Parathyroid adenoma (tissue), 2 donors: Measurements from ENCODE around the gene CMTM2.
"Not testable (repeated sequence)": the region's sequence is repeated elsewhere in the genome, so short reads cannot be mapped to it uniquely, and the experiment has no call there.

ENCODE experiments used
- H2AFZ ChIP-seq: fragments of 300-600 bp; sonication (generic); one replicate; pipeline ENCODE4 v1.7.0; 2017; ENCODE audit warnings: antibody characterized with exemption, mild to moderate bottlenecking
- H3K27ac ChIP-seq: fragments of 300-600 bp; sonication (generic); one replicate; pipeline ENCODE4 v1.7.0; 2017
- H3K27me3 ChIP-seq: fragments of 300-600 bp; sonication (generic); one replicate; pipeline ENCODE4 v1.7.0; 2017; ENCODE audit warnings: low read length; ENCODE audit not compliant: control insufficient read depth, insufficient read depth
- H3K36me3 ChIP-seq: fragments of 300-600 bp; sonication (generic); one replicate; pipeline ENCODE4 v1.7.0; 2017; ENCODE audit warnings: low read length; ENCODE audit not compliant: control insufficient read depth, insufficient read depth
- H3K4me1 ChIP-seq: fragments of 300-600 bp; sonication (generic); one replicate; pipeline ENCODE4 v1.7.0; 2017; ENCODE audit warnings: control low read depth
- H3K4me2 ChIP-seq: fragments of 300-600 bp; sonication (generic); one replicate; pipeline ENCODE4 v1.7.0; 2017; ENCODE audit warnings: low read length
- H3K4me3 ChIP-seq: fragments of 300-600 bp; sonication (generic); one replicate; pipeline ENCODE4 v1.7.0; 2017; ENCODE audit warnings: low read depth, low read length
- H3K79me2 ChIP-seq: fragments of 300-600 bp; sonication (generic); one replicate; pipeline ENCODE4 v1.7.0; 2017; ENCODE audit warnings: control low read depth
- H3K9ac ChIP-seq: fragments of 300-600 bp; sonication (generic); one replicate; pipeline ENCODE4 v1.7.0; 2017; ENCODE audit warnings: mild to moderate bottlenecking
- H3K9me3 ChIP-seq: fragments of 300-600 bp; sonication (generic); one replicate; pipeline ENCODE4 v1.7.0; 2017; ENCODE audit warnings: low read length; ENCODE audit not compliant: control insufficient read depth
- TF ChIP-seq, protein P1 (sequence below): fragments of 300-600 bp; sonication (generic); IDR thresholded peaks from one replicate; pipeline ENCODE4 v1.7.0; 2017; ENCODE audit warnings: antibody characterized with exemption, mild to moderate bottlenecking
- donor health status: primary hyperparathyroidism.

The CMTM2 gene

DNA sequence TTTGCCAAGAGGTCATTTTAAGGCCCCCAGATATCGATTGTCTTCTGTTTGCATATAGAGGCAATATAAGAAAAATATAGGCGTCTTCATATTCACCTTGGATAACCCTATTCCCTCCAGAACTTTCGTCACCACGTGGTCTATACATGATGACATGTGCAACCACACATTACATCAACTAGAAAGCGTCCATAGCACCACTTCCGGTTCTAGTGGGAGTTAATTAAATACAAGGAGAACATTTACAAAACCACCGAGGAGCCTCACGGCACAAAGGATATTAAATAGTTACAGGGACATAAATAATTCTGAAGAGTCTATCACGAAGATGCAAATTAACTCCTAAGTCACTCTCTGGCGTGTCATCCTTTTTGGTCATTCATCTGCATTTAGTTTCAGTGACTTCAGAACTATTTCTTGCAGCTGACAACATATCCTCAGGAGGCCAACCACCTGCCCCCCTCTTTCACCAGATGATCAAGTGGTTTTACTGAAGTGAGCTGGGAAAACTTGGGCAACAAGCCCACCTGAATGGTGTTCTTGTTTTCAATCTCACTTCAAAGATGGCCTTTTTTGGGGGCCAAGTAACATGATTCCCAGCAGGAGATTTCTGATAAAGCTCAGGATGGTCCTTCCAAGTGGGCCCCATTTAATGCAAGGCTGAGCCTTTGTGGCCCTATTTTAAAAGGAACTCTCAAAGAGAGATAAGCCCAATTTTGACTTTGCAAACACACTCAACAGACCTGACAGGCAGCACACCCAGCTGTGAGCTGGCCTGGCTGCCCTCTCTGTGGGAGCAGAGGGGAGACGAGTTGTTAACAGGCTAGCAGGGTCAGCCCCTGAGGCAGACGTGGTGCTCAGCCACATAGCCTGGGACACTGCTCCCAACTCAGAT, 40.5 kb downstream of the CMTM2 start:
- TF ChIP-seq, protein P1, sequence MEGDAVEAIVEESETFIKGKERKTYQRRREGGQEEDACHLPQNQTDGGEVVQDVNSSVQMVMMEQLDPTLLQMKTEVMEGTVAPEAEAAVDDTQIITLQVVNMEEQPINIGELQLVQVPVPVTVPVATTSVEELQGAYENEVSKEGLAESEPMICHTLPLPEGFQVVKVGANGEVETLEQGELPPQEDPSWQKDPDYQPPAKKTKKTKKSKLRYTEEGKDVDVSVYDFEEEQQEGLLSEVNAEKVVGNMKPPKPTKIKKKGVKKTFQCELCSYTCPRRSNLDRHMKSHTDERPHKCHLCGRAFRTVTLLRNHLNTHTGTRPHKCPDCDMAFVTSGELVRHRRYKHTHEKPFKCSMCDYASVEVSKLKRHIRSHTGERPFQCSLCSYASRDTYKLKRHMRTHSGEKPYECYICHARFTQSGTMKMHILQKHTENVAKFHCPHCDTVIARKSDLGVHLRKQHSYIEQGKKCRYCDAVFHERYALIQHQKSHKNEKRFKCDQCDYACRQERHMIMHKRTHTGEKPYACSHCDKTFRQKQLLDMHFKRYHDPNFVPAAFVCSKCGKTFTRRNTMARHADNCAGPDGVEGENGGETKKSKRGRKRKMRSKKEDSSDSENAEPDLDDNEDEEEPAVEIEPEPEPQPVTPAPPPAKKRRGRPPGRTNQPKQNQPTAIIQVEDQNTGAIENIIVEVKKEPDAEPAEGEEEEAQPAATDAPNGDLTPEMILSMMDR: no peak
- Histone ChIP-seq H3K36me3 (no peaks in the 10 kb centered on the region), H3K27ac (no peak overlapping the region)

DNA sequence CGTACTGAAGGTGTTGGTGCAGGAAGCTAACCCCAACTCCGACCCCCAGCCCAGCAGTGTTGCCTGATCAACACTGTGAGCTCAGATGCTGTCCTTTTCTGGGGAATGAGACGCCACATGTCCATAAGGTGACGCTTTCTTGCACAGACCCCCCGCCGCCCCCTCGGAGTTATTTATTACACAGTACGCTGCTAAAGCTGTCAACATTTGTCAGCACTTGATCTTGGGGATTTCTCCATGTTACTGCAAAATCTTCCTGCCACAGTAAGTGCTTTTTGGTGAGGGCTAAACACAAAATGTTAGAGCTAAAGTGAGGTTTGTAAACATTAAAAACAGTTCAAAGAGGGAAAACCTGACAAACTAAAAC, 41.1 kb downstream of the CMTM2 start:
- no peak overlapping the region for H2AFZ ChIP-seq
- H3K27me3 ChIP-seq: no peaks in the 10 kb centered on the region
- no peak overlapping the region for H3K4me3 ChIP-seq
- H3K79me2 ChIP-seq: peaks cover 3% of the 10 kb centered on the region
- H3K9me3 ChIP-seq: no peaks in the 10 kb centered on the region
- H3K36me3 ChIP-seq: no peaks in the 10 kb centered on the region
- H3K9ac ChIP-seq: no peak overlapping the region
- TF ChIP-seq, protein P1: no peak
- peaks cover 29% of the 10 kb centered on the region for H3K4me1 ChIP-seq
- H3K27ac ChIP-seq: no peak overlapping the region
- H3K4me2 ChIP-seq: no peak overlapping the region

More for the DNA sequence above, 40.5 kb downstream of the CMTM2 start:
- H3K4me2 ChIP-seq: no peak overlapping the region
- peaks cover 7% of the 10 kb centered on the region for H3K79me2 ChIP-seq
- peaks cover 29% of the 10 kb centered on the region for H3K4me1 ChIP-seq
- no peak overlapping the region for H2AFZ ChIP-seq
- no peak overlapping the region for H3K9ac ChIP-seq
- H3K4me3 ChIP-seq: no peak overlapping the region
- no peaks in the 10 kb centered on the region for H3K27me3 ChIP-seq
- no peaks in the 10 kb centered on the region for H3K9me3 ChIP-seq

DNA sequence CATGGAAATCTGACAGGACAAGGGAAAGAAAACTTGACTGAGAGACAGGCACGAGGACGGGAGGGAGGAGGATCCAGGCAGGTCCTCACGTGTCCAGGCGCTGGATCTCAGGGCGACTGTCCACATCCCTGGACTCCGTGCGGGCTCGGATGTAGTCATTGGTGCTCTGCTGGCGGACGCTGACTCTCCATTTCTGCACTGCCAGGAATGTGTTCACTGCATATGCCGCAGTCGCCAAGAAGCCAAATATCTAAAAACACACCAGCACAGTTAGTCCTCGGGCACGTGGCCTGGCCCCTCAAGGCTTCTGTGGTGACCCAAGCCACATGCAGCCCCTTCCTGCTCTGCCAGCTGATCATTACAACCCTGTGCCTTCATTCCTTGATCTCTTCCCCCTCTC, 42.7 kb downstream of the CMTM2 start:
- TF ChIP-seq, protein P1: no peak
- H3K4me1 ChIP-seq: peaks cover 22% of the 10 kb centered on the region
- H3K36me3 ChIP-seq: no peaks in the 10 kb centered on the region
- no peak overlapping the region for H3K4me3 ChIP-seq
- no peak overlapping the region for H3K9ac ChIP-seq
- H3K27ac ChIP-seq: no peak overlapping the region
- no peaks in the 10 kb centered on the region for H3K79me2 ChIP-seq
- no peak overlapping the region for H2AFZ ChIP-seq
- no peaks in the 10 kb centered on the region for H3K9me3 ChIP-seq
- H3K27me3 ChIP-seq: no peaks in the 10 kb centered on the region
- H3K4me2 ChIP-seq: no peak overlapping the region

DNA sequence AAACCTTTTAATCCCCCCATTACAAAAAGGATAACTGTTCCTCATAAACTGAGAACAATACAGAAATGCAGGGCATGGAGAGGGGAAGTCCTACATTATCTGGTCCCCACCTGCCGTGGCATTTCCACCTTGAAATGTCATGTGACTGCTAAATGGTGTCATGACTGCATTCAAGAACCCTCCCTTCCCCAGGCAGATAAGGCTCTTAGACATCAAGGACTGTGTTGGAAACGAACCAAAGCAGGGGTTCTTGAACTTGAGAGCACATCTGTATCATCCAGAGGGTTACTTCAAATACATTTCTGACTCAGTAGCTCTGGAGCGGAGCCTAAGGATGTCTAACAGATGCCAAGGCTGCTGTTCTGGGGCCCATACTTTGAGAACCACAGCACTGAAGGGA, 43.6 kb downstream of the CMTM2 start:
- H3K27me3 ChIP-seq: no peaks in the 10 kb centered on the region
- H3K36me3 ChIP-seq: no peaks in the 10 kb centered on the region
- TF ChIP-seq, protein P1: no peak
- no peak overlapping the region for H3K9ac ChIP-seq
- H3K9me3 ChIP-seq: no peaks in the 10 kb centered on the region
- no peak overlapping the region for H3K4me2 ChIP-seq
- no peak overlapping the region for H2AFZ ChIP-seq
- no peaks in the 10 kb centered on the region for H3K79me2 ChIP-seq
- H3K4me3 ChIP-seq: no peak overlapping the region
- no peak overlapping the region for H3K27ac ChIP-seq
- peaks cover 14% of the 10 kb centered on the region for H3K4me1 ChIP-seq

DNA sequence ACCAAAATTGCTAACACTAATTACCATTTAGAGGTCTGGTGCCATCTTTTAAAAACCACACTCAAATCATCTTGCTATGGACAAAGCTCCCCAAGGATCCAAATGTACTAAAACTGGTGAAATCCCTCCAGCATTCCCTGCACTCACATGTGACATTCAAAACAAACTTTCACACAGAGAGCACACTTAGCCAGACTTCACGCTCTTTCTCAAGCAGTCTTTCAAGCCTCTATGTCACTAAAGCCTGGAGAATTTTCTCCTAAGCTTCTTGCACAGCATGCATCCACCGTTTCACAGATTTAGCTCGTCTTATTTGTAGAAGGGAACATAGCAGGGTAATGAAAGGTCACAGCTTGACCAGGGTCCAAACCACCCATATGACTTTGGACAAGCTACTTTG, 44.5 kb downstream of the CMTM2 start:
- Histone ChIP-seq H3K79me2 (no peaks in the 10 kb centered on the region), H3K9me3 (no peaks in the 10 kb centered on the region), H3K4me3 (no peak overlapping the region), H3K36me3 (no peaks in the 10 kb centered on the region), H3K27ac (no peak overlapping the region), H3K4me1 (peaks cover 5% of the 10 kb centered on the region), H2AFZ (no peak overlapping the region), H3K27me3 (no peaks in the 10 kb centered on the region), H3K4me2 (no peak overlapping the region), H3K9ac (no peak overlapping the region)
- TF ChIP-seq, protein P1: no peak

DNA sequence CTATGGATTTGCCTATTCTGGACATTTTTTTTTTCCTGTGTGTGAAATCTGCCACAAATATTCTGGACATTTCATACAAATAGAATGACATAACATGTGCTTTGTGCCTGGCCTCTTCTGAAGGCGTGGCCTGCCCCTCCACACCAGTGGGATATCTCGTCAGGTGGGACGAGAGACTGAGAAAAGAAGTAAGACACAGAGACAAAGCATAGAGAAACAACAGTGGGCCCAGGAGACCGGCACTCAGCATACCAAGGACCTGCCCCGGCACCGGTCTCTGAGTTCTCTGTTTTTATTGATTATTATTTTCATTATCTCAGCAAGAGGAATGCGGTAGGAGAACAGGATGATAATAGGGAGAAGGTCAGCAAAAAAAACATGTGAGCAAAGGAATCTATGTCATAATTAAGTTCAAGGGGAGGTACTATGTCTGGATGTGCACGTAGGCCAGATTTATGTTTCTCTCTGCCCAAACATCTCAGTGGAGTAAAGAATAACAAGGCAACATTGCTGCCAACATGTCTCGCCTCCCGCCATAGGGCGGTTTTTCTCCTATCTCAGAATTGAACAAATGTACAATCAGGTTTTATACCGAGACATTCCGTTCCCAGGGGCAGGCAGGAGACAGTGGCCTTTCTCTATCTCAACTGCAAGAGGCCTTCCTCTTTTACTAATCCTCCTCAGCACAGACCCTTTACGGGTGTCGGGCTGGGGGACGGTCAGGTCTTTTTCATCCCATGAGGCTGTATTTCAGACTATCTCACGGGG, 48.5 kb downstream of the CMTM2 start:
- not testable (repeated sequence) for H3K36me3 ChIP-seq, H3K9me3 ChIP-seq, H3K4me2 ChIP-seq, H3K27ac ChIP-seq, H2AFZ ChIP-seq, H3K27me3 ChIP-seq, H3K4me1 ChIP-seq, H3K9ac ChIP-seq, H3K4me3 ChIP-seq
- H3K79me2 ChIP-seq: peaks cover 12% of the 10 kb centered on the region
